Measurements from ENCODE around the gene U2AF1L4. TPM values are rescaled to one million over a fixed set of nuclear protein-coding genes. Genes with fewer than 3 reads are reported as not detected.

U2AF1L4 gene
- total RNA-seq, 1 donor from 2014 or later = not detected

GRCh38 chr19:35777961-35778360 is 32.7 kb upstream of the U2AF1L4 start:
- H3K9me3 ChIP-seq = no peaks in the 10 kb centered on the region
- H3K36me3 ChIP-seq = peaks cover 19 to 32% of the 10 kb centered on the region in 2 donors
- intact Hi-C loops (cut with DNase I) = loop anchor here (5.0 to 10.0 kb wide), 3 partner anchors 76 to 231 kb away; partner anchors contain the start of genes TMEM147 and ZBTB32
- H3K4me3 ChIP-seq = no peak overlapping the region
- TF ChIP-seq CTCF (IDR thresholded peaks at IDR 0.05) = no peak
- peaks cover 5 to 14% of the 10 kb centered on the region in 2 donors for H3K4me1 ChIP-seq
- no peak overlapping the region for H3K27ac ChIP-seq
- no peak for DNase-seq (ENCODE audit: low spot score in 2 of 2)
- no peaks in the 10 kb centered on the region for H3K27me3 ChIP-seq

DNA sequence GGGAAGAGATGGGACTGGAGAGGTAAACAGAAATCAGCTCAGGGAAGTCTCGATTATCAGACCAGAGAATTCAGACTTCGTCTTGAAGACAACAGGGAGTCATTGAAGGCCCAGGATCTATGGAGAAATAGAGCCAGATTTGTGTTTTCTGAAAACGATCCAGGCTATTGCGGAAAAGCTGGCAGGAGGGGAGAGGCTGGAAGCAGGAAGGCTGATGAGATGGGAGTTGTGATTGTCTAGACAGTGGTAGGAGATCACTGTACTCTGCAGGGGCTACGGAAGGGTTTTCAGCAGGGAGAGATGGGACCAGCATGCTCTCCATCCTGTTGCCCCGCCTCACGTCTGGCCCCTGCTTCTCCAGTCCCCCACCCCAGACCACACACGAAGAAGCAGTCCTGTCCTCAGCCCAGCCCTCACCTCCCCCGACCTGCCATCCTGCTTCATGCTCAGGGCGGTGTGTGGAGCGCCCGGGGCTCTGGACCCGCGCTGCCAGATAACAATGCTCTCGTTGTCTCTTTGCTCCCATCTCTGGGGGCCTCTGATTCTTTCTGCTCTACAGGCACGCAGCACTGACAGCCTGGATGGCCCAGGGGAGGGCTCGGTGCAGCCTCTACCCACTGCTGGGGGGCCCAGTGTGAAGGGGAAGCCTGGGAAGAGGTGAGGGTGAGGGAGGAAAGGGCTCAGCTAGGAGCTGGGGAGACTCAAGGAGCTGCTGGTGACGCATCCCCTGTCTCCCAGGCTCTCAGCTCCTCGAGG is 32.0 kb upstream of the U2AF1L4 start:
- TF ChIP-seq CTCF (IDR thresholded peaks at IDR 0.05) = no peak
- intact Hi-C loops (cut with DNase I) = loop anchor here (5.0 to 10.0 kb wide), 3 partner anchors 75 to 230 kb away; partner anchors contain the start of genes TMEM147 and ZBTB32
- no peak for DNase-seq (ENCODE audit: low spot score in 2 of 2)
- no peaks in the 10 kb centered on the region for H3K9me3 ChIP-seq
- H3K36me3 ChIP-seq = peaks cover 13 to 25% of the 10 kb centered on the region in 2 donors
- H3K27ac ChIP-seq = no peak overlapping the region
- H3K4me1 ChIP-seq = peaks cover 5 to 14% of the 10 kb centered on the region in 2 donors
- no peaks in the 10 kb centered on the region for H3K27me3 ChIP-seq
- H3K4me3 ChIP-seq = no peak overlapping the region

DNA sequence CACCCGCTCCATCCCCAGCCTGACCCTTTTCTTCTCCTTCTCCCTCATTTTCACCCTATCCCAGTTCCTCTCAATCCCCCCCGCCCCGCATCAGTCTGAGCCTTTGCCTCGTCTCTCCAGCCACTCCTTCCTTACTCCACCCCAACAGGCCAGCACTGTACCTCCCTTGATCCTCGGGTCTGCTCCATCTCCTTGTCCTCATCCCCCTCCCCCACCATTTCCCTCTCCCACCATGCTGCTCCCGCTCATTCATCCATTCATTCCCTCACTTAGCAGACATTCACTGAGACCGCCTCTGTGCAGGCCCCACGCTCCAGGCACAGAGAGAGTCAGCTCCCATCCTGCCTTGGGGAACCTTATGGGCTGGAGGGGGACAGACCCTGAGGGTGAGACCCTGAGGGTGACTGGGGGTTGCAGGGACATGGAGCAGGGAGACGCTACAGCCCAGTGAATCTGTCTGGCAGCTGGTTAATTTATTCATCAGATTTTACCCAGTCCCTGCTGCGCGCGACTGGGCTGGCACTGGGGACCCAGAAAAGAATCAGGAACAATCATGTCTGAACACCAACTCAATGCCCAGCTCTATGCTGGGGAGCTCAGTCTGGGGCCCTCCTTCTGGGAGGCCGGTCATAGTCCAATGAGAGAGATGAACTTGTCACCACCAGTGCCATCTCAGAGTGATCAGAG is 31.0 kb upstream of the U2AF1L4 start:
- TF ChIP-seq CTCF (IDR thresholded peaks at IDR 0.05) = no peak
- Histone ChIP-seq H3K4me1 (peaks cover 5 to 14% of the 10 kb centered on the region in 2 donors), H3K4me3 (peak overlapping the region; percentile 84 to 88), H3K36me3 (peaks cover 12 to 17% of the 10 kb centered on the region in 2 donors), H3K9me3 (no peaks in the 10 kb centered on the region), H3K27me3 (no peaks in the 10 kb centered on the region), H3K27ac (peak overlapping the region in 1 of 2 donors; percentile 59)
- no peak for DNase-seq (ENCODE audit: low spot score in 2 of 2)
- intact Hi-C loops (cut with DNase I) = loop anchor here (5.0 to 10.0 kb wide), 3 partner anchors 74 to 229 kb away; partner anchors contain the start of genes TMEM147 and ZBTB32

DNA sequence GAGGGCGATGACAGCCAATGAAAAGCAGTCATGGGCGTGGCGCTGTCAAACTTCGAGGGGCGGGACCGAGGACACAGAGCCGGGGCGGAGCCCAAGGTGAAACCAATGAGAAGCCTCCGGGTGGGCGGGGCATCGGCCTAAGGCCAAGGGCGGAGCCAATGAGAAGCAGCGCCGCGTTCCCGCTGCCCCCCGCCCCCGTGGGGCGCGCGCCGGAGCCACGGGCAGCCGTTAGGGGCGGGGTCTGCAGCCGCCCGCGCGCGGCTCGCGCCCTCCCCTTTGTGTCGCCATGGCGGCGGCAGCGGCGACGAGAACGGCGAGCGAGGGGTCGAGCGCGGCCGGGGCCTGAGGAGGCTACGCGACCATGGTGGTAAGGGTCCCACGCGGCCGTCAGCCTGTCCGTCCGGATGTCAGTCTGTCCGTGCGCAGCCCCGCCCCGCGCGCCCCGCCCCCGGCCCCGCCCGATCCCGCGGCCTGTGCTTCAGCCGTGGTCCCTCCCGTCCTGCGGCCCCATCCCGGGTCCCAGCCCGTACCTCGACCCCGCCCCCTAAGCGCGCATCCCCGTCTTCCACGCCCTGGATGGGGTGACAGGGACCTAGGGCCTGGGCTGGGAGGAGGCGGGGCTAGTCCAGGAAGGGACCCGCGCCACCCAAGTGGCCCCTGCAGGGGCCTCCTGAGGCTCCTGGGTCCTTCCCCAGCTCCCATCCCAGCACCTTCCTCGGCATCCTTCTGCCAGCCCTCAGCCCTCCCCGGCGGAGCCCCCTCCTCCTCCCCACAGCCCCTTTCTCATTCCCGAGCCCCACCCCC is 30.3 kb upstream of the U2AF1L4 start, which contains the start of gene ARHGAP33:
Gene ARHGAP33 (plus strand): TSS at position 267 of the 804 bp plus-strand sequence. CDS start 95 bp downstream, at position 362.
- DNase-seq (ENCODE audit: low spot score in 2 of 2) = peak; percentile 96 to 99
- peak within 1 kb of the TSS; percentile 59 to 61 for H3K27ac ChIP-seq
- peaks cover 5 to 14% of the 10 kb centered on the region in 2 donors for H3K4me1 ChIP-seq
- H3K27me3 ChIP-seq = no peaks in the 10 kb centered on the region
- peaks cover 5 to 9% of the 10 kb centered on the region in 2 donors for H3K36me3 ChIP-seq
- no peak for TF ChIP-seq CTCF (IDR thresholded peaks at IDR 0.05)
- H3K4me3 ChIP-seq = peak within 1 kb of the TSS; percentile 84 to 88
- intact Hi-C loops (cut with DNase I) = loop anchor here (1.0 to 10.0 kb wide), 8 partner anchors 17 to 279 kb away; partner anchors contain the start of genes PROSER3, PSENEN, THAP8 and TMEM147
- H3K9me3 ChIP-seq = no peaks in the 10 kb centered on the region

GRCh38 chr19:35775046-35775297 is 29.8 kb upstream of the U2AF1L4 start:
- H3K36me3 ChIP-seq = peaks cover under 1 to 4% of the 10 kb centered on the region in 2 donors
- H3K27ac ChIP-seq = no peak overlapping the region
- peak overlapping the region; percentile 84 to 88 for H3K4me3 ChIP-seq
- DNase-seq (ENCODE audit: low spot score in 2 of 2) = no peak
- peaks cover 5 to 14% of the 10 kb centered on the region in 2 donors for H3K4me1 ChIP-seq
- no peaks in the 10 kb centered on the region for H3K9me3 ChIP-seq
- intact Hi-C loops (cut with DNase I) = loop anchor here (1.0 to 10.0 kb wide), 8 partner anchors 17 to 279 kb away; partner anchors contain the start of genes PROSER3, PSENEN, THAP8 and TMEM147
- H3K27me3 ChIP-seq = no peaks in the 10 kb centered on the region
- no peak for TF ChIP-seq CTCF (IDR thresholded peaks at IDR 0.05)

All from ascending aorta (tissue), 2 donors.